HepG2 (cell line): ENCODE results near the gene FILIP1. TPM values are rescaled to one million over a fixed set of nuclear protein-coding genes. Genes with fewer than 3 reads are reported as not detected.

Experiments used
- ATAC-seq: fragments of 200-7000 bp; cut with Tn5 transposase; 3 replicates; pipeline ENCODE4 v1.9.1; 2020; ENCODE audit warnings: mild to moderate bottlenecking, moderate library complexity
- BruUV-seq: library from RNA; stranded (reverse); fragments of 400-500 nt; replicated peaks from 2 replicates; lab custom pipeline; 2021; lab: Mats Ljungman, UMichigan
- CTCF ChIA-PET: fragments of 300-600 bp; formaldehyde crosslinking; extraction: SDS; loops from one replicate; lab custom pipeline; 2021; ENCODE audit warnings: low total read pairs, inconsistent platforms, low intra/inter-chr PET ratio; lab: Yijun Ruan, JAX
- POLR2A ChIA-PET: fragments of 350-600 bp; sonication (Branson Sonifier 250); formaldehyde crosslinking; loops from one replicate; lab custom pipeline; 2020; ENCODE audit warnings: antibody characterized with exemption, inconsistent platforms; lab: Yijun Ruan, JAX
- DNase-seq: peaks from one replicate; pipeline ENCODE4 v3.0.0-alpha.2; 2015; ENCODE audit warnings: low spot score
- FAIRE-seq: peaks from 3 replicates; lab custom pipeline; 2011; peaks lifted over from hg19 to GRCh38; lab: Jason Lieb, UNC
- H2AFZ ChIP-seq: one replicate; pipeline ENCODE4 v1.6.1; 2011; ENCODE audit warnings: low read length, inconsistent platforms
- H3K27ac ChIP-seq: fragments of 300-600 bp; 3 replicates; pipeline ENCODE4 v1.8.0; 2011; ENCODE audit warnings: mixed run types, mild to moderate bottlenecking, mixed read lengths, low read length, inconsistent platforms; ENCODE audit not compliant: insufficient read depth; ENCODE audit errors: extremely low read length
- H3K27me3 ChIP-seq, 2 experiments: fragments of 200-600 bp in 1 of 2; 2 replicates in 1 of 2; 3 replicates in 1 of 2; pipeline versions ENCODE4 v1.6.0 to v1.8.0; 2011; ENCODE audit warnings: low read length in 2 of 2, mild to moderate bottlenecking in 2 of 2, moderate library complexity in 2 of 2, inconsistent platforms in 1 of 2; ENCODE audit not compliant: insufficient read depth in 2 of 2, control insufficient read depth in 1 of 2
- H3K36me3 ChIP-seq, 2 experiments: fragments of 200-600 bp in 1 of 2; replicated peaks in 1 of 2; 2 replicates in 1 of 2; 3 replicates in 1 of 2; pipeline versions ENCODE4 v1.5.1 to v1.8.0; 2011; ENCODE audit warnings: low read length in 2 of 2, inconsistent platforms in 1 of 2; ENCODE audit not compliant: insufficient read depth in 2 of 2, control insufficient read depth in 1 of 2
- H3K4me1 ChIP-seq: 2 replicates; pipeline ENCODE4 v1.5.1; 2012; ENCODE audit warnings: low read length, inconsistent platforms; ENCODE audit not compliant: insufficient read depth
- H3K4me2 ChIP-seq: 2 replicates; pipeline ENCODE4 v1.6.0; 2011; ENCODE audit warnings: low read depth, low read length, inconsistent platforms
- H3K4me3 ChIP-seq, 3 experiments: fragments of 200-600 bp in 1 of 3; sonication (generic), shearing (Covaris generic) in 1 of 3; replicated peaks in 1 of 3; 2 replicates each; pipeline ENCODE4 v1.5.1; 2011 to 2016; ENCODE audit warnings: low read length in 3 of 3, inconsistent platforms in 2 of 3, low read depth in 2 of 3, mild to moderate bottlenecking in 2 of 3, control low read depth in 1 of 3, mixed read lengths in 1 of 3; ENCODE audit not compliant: insufficient read depth in 1 of 3
- H3K79me2 ChIP-seq: one replicate; pipeline ENCODE4 v1.6.1; 2011; ENCODE audit warnings: low read length, inconsistent platforms; ENCODE audit not compliant: insufficient read depth
- H3K9ac ChIP-seq: 2 replicates; pipeline ENCODE4 v1.6.0; 2011; ENCODE audit warnings: mild to moderate bottlenecking, low read depth, low read length, inconsistent platforms; ENCODE audit not compliant: insufficient read depth
- H3K9me3 ChIP-seq: 2 replicates; pipeline ENCODE4 v1.5.1; 2012; ENCODE audit warnings: mild to moderate bottlenecking, low read length
- H4K20me1 ChIP-seq: 2 replicates; pipeline ENCODE4 v1.6.0; 2011; ENCODE audit warnings: inconsistent platforms, mild to moderate bottlenecking, low read length, moderate library complexity; ENCODE audit not compliant: insufficient read depth
- ARHGAP35 ChIP-seq: sonication (generic); formaldehyde crosslinking; IDR thresholded peaks from 2 replicates; pipeline ENCODE4 v1.9.0; 2022; ENCODE audit warnings: mild to moderate bottlenecking, inconsistent platforms, moderate library complexity, missing genetic modification reagents, borderline replicate concordance
- CBX5 ChIP-seq: sonication (generic); formaldehyde crosslinking; IDR thresholded peaks from 2 replicates; pipeline ENCODE4 v1.4.0; 2020; ENCODE audit warnings: missing genetic modification reagents, borderline replicate concordance
- CHD4 ChIP-seq: fragments of 200-600 bp; sonication (generic); IDR thresholded peaks from 2 replicates; pipeline ENCODE4 v1.7.0; 2017; ENCODE audit warnings: mild to moderate bottlenecking, low read length, borderline replicate concordance
- CREBL2 ChIP-seq: sonication (generic); formaldehyde crosslinking; IDR thresholded peaks from 2 replicates; pipeline ENCODE4 v1.8.1; 2023; ENCODE audit warnings: missing genetic modification reagents, mild to moderate bottlenecking, borderline replicate concordance
- ESRRA ChIP-seq: sonication (generic); formaldehyde crosslinking; IDR thresholded peaks from 2 replicates; pipeline ENCODE4 v1.5.1; 2020; ENCODE audit warnings: mild to moderate bottlenecking, low read depth, missing genetic modification reagents
- HOXD1 ChIP-seq: sonication (generic); formaldehyde crosslinking; IDR thresholded peaks from 2 replicates; pipeline ENCODE4 v1.5.0; 2020; ENCODE audit warnings: missing genetic modification reagents
- RCOR2 ChIP-seq: IDR thresholded peaks from 2 replicates; pipeline ENCODE4 v1.6.1; 2016; ENCODE audit warnings: missing biosample characterization, missing genetic modification reagents
- SPEN ChIP-seq: sonication (generic); formaldehyde crosslinking; IDR thresholded peaks from 2 replicates; pipeline ENCODE4 v1.5.1; 2020; ENCODE audit warnings: low read depth, mild to moderate bottlenecking, missing genetic modification reagents
- SSRP1 ChIP-seq: IDR thresholded peaks from 2 replicates; pipeline ENCODE4 v1.6.1; 2016; ENCODE audit warnings: control low read depth
- TAF15 ChIP-seq: fragments of 200-400 bp; formaldehyde crosslinking; IDR thresholded peaks from one replicate; pipeline ENCODE4 v1.6.1; 2018; ENCODE audit warnings: mild to moderate bottlenecking, low read depth, low read length; ENCODE audit not compliant: poor library complexity, severe bottlenecking
- YEATS2 ChIP-seq: sonication (generic); formaldehyde crosslinking; IDR thresholded peaks from 2 replicates; pipeline ENCODE4 v1.4.0; 2020; ENCODE audit warnings: missing genetic modification reagents, borderline replicate concordance
- ZNF281 ChIP-seq: sonication (generic); formaldehyde crosslinking; IDR thresholded peaks from 2 replicates; pipeline ENCODE4 v1.4.0; 2020; ENCODE audit warnings: missing genetic modification reagents, borderline replicate concordance
- WGBS: methylation state at CpG from one replicate; pipeline ENCODE4 v1.1.6; 2017; ENCODE audit warnings: low lambda C conversion rate; 5-methylcytosine and 5-hydroxymethylcytosine counted together
- in situ Hi-C: cut with HindIII; loops from 2 replicates; pipeline ENCODE4 v1.10.0; 2017; ENCODE audit warnings: low pct_unique_long_range_greater_than_20kb; ENCODE audit not compliant: extremely low pct_ligation_motif_present
- intact Hi-C: fragments of 100-400 bp; cut with micrococcal nuclease; formaldehyde crosslinking; loops from one replicate; pipeline ENCODE4 v1.10.0; 2022; ENCODE audit not compliant: unreplicated experiment
- polyA plus RNA-seq, 8 experiments: library from polyadenylated mRNA; depleted of rRNA in 3 of 8; stranded (reverse) in 7 of 8; unstranded in 1 of 8; fragments of >200 nt; fragmentation: Illumina TruSeq in 4 of 8; extraction: Trizol in 4 of 8; gene quantifications; 2 replicates each; pipeline versions ENCODE4 v1.2.1 to v1.2.3, GENCODE V29; 2011 to 2016; ENCODE audit warnings: low read depth in 4 of 8, missing spikeins in 1 of 8, mixed read lengths in 1 of 8; ENCODE audit not compliant: insufficient read depth in 1 of 8
- total RNA-seq, 5 experiments: library from RNA; depleted of rRNA; stranded (reverse); fragments of >200 nt; fragmentation: Illumina TruSeq; extraction: Trizol; gene quantifications; 2 replicates each; pipeline ENCODE4 v1.2.3, GENCODE V29; 2016; ENCODE audit warnings: low read depth in 1 of 5
- TF ChIP-seq, protein P1 (sequence below), 2 experiments: sonication (generic) in 1 of 2; formaldehyde crosslinking in 1 of 2; IDR thresholded peaks; 2 replicates each; pipeline versions ENCODE4 v1.4.0 to v1.6.1; 2018 to 2020; ENCODE audit warnings: missing genetic modification reagents in 2 of 2, borderline replicate concordance in 1 of 2, low read depth in 1 of 2, mild to moderate bottlenecking in 1 of 2, missing biosample characterization in 1 of 2
- TF ChIP-seq, protein P2 (sequence below): conservative IDR thresholded peaks from 2 replicates; pipeline ENCODE4 v1.6.1; 2018; ENCODE audit warnings: missing genetic modification reagents

Gene FILIP1
- total and polyA plus RNA-seq, 2 of the 13 experiments (the other 11 are each of a cell fraction or from before 2014, with no cell fraction given): not detected

- TF ChIP-seq ARHGAP35 (CRISPR knock-in tag): no peak
- TF ChIP-seq SPEN: no peak
- TF ChIP-seq ZNF281: no peak
- no peak for TF ChIP-seq HOXD1 (CRISPR knock-in tag)
- no peak for TF ChIP-seq RCOR2 (CRISPR knock-in tag)
- TF ChIP-seq TAF15: no peak
Observed at GRCh38 chr6:75268121-75268987, 225.2 kb downstream of the FILIP1 start (continued).

DNA sequence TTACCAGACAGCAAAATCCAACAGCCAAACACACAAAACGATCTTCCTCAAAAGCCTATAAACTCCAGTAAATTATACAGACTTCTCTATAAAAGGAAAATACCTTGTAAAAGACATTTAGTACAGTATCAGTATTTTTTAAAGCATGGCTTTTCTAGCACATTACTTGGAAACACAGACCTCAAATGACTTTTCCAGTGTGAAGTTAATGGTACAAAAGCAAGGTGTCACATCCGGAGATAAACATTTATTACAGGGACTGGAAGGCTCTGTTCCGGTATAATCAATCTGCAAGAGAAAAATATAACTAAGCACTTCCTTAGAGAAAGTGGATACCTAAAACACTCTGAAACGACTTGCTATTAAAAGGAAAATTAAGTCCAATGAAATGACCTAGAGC lies 226.1 kb downstream of the FILIP1 start:
- POLR2A ChIA-PET: interaction anchor here (0.6 to 1.6 kb wide), 3 partner anchors 17 to 1564 kb away, joined by 3 to 8 read pairs (median 4); partner anchors contain the start of genes COX7A2 and TMEM30A
- no TSS peak for BruUV-seq
- no peak overlapping the region for H3K9ac ChIP-seq
- peaks cover 43% of the 10 kb centered on the region for H3K79me2 ChIP-seq
- H3K27ac ChIP-seq: no peak overlapping the region
- peaks cover 4 to 31% of the 10 kb centered on the region in 2 experiments for H3K36me3 ChIP-seq
- intact Hi-C loops: loop anchor here (2.0 to 5.0 kb wide), 3 partner anchors 17 to 100 kb away; partner anchors contain the start of gene TMEM30A
- FAIRE-seq (no peak), ATAC-seq (no peak), DNase-seq (no peak)
- H3K4me1 ChIP-seq: peaks cover 5% of the 10 kb centered on the region; the same call in 1 of the 2 replicates
- H3K4me2 ChIP-seq: no peak overlapping the region
- no peaks in the 10 kb centered on the region for H3K9me3 ChIP-seq
- in situ Hi-C loops: no loop called here
- H3K27me3 ChIP-seq: no peaks in the 10 kb centered on the region
- 91% methylated on average over 4 of the region's 4 CpGs for WGBS
- no peaks in the 10 kb centered on the region for H4K20me1 ChIP-seq
- H3K4me3 ChIP-seq: no peak overlapping the region
- CTCF ChIA-PET: interaction anchor here (1.6 to 1.7 kb wide), 2 partner anchors 30 to 259 kb away, joined by 9 to 14 read pairs; no protein-coding TSS in a partner anchor
- H2AFZ ChIP-seq: no peak overlapping the region
- TF ChIP-seq, protein P1, sequence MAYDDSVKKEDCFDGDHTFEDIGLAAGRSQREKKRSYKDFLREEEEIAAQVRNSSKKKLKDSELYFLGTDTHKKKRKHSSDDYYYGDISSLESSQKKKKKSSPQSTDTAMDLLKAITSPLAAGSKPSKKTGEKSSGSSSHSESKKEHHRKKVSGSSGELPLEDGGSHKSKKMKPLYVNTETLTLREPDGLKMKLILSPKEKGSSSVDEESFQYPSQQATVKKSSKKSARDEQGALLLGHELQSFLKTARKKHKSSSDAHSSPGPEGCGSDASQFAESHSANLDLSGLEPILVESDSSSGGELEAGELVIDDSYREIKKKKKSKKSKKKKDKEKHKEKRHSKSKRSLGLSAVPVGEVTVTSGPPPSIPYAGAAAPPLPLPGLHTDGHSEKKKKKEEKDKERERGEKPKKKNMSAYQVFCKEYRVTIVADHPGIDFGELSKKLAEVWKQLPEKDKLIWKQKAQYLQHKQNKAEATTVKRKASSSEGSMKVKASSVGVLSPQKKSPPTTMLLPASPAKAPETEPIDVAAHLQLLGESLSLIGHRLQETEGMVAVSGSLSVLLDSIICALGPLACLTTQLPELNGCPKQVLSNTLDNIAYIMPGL (CRISPR knock-in tag; IDR thresholded peaks at IDR 0.05; ENCODE audit: borderline replicate concordance in 1 of 2, low read depth in 1 of 2): no peak
- no peak for TF ChIP-seq YEATS2
- TF ChIP-seq CBX5: no peak
- TF ChIP-seq, protein P2, sequence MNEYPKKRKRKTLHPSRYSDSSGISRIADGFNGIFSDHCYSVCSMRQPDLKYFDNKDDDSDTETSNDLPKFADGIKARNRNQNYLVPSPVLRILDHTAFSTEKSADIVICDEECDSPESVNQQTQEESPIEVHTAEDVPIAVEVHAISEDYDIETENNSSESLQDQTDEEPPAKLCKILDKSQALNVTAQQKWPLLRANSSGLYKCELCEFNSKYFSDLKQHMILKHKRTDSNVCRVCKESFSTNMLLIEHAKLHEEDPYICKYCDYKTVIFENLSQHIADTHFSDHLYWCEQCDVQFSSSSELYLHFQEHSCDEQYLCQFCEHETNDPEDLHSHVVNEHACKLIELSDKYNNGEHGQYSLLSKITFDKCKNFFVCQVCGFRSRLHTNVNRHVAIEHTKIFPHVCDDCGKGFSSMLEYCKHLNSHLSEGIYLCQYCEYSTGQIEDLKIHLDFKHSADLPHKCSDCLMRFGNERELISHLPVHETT (CRISPR knock-in tag): no peak
- no peak for TF ChIP-seq CHD4
- TF ChIP-seq SSRP1 (CRISPR knock-in tag): no peak
- TF ChIP-seq ESRRA (CRISPR knock-in tag): no peak
- TF ChIP-seq CREBL2 (CRISPR knock-in tag): no peak
